ENCODE data around the gene TUSC2. TPM values are rescaled to one million over a fixed set of nuclear protein-coding genes. Genes with fewer than 3 reads are reported as not detected.

The TUSC2 gene
- total and polyA plus RNA-seq, 9 of the 15 experiments (the other 6 are each of a cell fraction or from before 2014, with no cell fraction given), result 2.8 to 67.5 (median 25.8) TPM

DNA sequence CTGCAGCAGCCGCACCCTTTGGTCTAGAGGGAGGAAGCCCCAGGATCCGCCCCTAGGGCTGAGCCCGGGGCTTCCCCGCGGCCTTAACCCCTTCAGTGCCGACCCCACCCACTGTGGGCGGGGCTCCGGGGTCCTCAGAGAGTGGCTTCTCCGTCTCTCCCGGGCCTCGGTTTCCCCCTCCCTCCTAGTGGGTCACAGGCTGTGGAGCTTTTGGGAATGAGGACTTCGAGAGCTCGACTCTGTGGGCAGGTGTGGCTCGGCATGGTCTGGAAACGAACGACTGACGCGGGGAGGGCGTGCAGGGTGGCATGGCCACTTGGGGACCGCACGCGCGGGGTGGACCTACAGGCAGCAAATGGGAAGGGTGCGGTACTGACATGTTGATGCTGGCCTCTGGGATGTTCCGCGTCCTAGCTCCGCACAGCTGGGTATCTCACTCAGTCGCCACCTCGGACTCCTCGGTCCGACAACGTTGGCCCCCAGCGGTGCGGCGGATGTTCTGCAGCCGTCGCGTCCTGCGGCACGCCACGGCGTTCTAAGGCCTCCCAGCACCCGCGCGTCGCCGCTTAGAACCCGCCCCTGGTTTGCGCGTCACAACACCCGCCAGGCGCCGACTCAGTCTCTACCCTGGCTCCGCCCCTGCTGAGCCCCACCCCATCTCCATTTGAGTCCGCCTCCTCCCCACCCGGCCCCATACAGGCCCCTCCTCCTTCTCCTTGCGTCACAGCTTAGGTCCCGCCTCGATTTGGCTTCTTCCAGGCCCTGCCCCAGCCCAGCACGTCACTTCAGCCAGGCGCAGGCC lies 29.0 kb downstream of the TUSC2 start, which contains the start of the genes HYAL3 and NAA80 (continued):
- TF ChIP-seq FOXM1 (IDR thresholded peaks at IDR 0.05; ENCODE audit: low read depth) (no peak), FOXM1 (CRISPR knock-in tag; IDR thresholded peaks at IDR 0.05; ENCODE audit: low read depth) (no peak), CHD7 (IDR thresholded peaks at IDR 0.05; ENCODE audit: low read depth, low read length) (no peak), HEY1 (CRISPR knock-in tag; IDR thresholded peaks at IDR 0.05; ENCODE audit: borderline replicate concordance) (no peak), TSHZ1 (CRISPR knock-in tag; IDR thresholded peaks at IDR 0.05) (no peak), PCBP2 (IDR thresholded peaks at IDR 0.05; ENCODE audit: low read depth, low read length, poor library complexity, severe bottlenecking) (no peak), ZNF551 (CRISPR knock-in tag; IDR thresholded peaks at IDR 0.05) (no peak), ZBTB17 (CRISPR knock-in tag; IDR thresholded peaks at IDR 0.05) (no peak), CREM (IDR thresholded peaks at IDR 0.05; ENCODE audit: low read depth) (peak; percentile 91), ZNF785 (CRISPR knock-in tag; IDR thresholded peaks at IDR 0.05) (no peak)
- TF ChIP-seq, protein P1, sequence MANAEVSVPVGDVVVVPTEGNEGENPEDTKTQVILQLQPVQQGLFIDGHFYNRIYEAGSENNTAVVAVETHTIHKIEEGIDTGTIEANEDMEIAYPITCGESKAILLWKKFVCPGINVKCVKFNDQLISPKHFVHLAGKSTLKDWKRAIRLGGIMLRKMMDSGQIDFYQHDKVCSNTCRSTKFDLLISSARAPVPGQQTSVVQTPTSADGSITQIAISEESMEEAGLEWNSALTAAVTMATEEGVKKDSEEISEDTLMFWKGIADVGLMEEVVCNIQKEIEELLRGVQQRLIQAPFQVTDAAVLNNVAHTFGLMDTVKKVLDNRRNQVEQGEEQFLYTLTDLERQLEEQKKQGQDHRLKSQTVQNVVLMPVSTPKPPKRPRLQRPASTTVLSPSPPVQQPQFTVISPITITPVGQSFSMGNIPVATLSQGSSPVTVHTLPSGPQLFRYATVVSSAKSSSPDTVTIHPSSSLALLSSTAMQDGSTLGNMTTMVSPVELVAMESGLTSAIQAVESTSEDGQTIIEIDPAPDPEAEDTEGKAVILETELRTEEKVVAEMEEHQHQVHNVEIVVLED (CRISPR knock-in tag; IDR thresholded peaks at IDR 0.05), result peak; percentile 86
